Stimulated activated CD8-positive, alpha-beta memory T cell treated with anti-CD3 and anti-CD28 coated beads, Interleukin-7, amount 100 ng/mL, for 48 hours (primary cell): ENCODE measurements around the gene TFPT.

Source experiments
- DNase-seq, 2 donors: peaks; one replicate each; pipeline ENCODE4 v3.0.0-alpha.2; 2020; ENCODE audit warnings: low read depth in 1 of 2; ENCODE audit errors: extremely low read depth in 1 of 2

Gene TFPT

GRCh38 chr19:54115109-54116063, at the start of gene TFPT, which contains the start of gene PRPF31:
TSS of gene TFPT (minus strand) at chr19:54115657. CDS start at chr19:54115269, 388 bp downstream.
TSS of gene PRPF31 (plus strand) at chr19:54115754. CDS start at chr19:54118279, 2,525 bp downstream.
- peak; percentile 89 to 96 for DNase-seq

DNA sequence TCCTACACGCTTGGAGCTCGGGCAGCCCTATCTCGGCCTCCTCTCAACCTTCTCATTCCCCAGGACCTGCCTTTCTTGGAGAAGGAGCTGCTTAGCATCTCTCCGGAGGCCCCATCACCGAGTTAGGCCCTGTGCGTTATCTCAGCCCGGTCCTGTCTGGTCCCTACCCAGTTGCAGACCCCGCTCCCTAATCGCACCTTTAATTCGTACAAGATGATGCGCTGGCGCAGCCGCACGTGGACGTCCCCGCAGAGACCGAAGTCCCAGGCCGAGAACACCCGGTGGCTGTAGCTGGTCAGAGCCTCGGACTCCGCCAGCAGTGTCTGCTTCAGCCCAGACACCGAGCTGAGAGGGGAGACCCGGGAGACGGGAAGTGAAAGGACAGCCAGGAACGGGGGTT, 49.8 kb upstream of the TFPT start:
- no peak for DNase-seq

- DNase-seq, result peak; percentile 37 to 61
Measured at GRCh38 chr19:54164369-54165068, 49.1 kb upstream of the TFPT start.

DNA sequence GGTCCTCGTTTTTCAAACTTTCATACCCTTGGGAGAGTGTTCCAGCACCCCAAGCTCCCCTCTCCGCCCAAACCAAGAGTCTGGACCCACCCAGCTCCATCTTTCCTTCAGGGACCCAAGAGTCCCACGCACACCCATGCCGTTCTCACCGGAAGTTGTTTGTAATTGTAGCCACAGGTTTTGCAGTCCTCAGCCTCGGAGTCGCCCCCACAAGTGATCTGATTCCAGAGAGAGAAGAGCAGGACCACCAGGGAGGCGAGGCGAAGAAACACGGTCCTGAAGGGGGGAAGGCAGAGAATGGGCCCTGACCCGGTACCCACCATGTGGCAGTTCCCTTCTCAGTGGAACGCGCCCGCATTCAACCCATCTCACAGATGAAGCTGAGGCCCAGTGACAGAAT, 47.4 kb upstream of the TFPT start:
- DNase-seq, result no peak

DNA sequence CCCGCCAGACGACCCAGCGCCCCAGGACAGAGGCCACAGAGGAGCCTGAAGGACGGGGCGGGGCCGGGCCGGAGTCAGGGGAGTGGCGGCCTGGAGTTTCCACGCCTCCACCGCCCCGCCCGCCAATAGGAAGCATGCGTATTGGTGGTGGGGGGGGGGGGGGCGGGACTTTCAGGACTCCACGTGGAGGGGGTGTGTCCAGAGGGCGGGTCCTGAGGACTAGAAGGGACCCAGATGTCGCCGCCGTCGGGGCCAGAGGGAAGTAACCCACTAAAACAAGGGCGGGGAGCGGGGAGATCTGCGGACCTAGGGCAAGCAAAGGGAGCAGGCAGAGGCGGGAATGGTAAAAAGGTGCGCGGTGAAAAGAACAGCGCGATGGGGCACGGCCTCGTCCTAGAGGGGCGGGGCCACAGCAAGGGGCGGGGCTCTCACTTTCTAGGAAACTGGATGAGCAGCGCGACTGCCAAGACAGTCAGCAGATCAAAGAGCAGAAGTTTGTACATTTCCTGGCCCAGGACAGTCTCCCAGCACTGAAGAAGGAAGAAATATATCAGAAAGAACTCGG, 46.9 kb upstream of the TFPT start:
- DNase-seq, result peak; percentile 62 to 69

- DNase-seq, result no peak
Measured at GRCh38 chr19:54160854-54161253, 45.4 kb upstream of the TFPT start.

DNA sequence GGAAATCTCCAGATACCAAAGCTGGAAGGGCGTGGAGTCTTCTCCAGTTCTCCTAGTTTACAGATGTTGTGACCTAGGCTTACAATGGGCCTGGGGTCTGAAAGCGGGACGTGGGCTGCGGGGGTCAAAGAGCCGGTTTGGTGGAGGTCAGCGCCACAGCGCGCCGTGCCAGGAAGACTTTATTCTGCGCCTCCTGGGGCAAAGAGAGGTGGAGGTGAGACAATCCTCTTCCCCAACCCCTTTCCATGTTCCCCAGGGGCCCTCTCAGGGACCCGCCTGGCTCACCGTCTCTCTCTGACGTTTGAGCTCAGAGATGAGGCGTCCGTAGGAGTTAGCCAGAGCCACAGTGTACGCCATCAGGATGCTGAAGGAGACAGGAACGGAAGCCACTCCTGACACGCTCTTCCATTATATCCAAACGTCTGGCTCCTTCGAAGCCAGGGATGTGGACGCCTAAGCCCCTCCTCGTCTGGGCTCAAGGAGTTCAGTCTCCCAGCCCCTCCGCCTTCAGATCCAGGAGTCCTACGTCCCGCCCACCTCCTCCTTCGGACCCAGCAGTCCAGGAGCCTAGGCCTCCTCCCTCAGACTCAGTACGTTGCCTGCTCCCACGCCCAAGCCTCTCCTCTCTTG, 44.8 kb upstream of the TFPT start:
- no peak for DNase-seq

DNA sequence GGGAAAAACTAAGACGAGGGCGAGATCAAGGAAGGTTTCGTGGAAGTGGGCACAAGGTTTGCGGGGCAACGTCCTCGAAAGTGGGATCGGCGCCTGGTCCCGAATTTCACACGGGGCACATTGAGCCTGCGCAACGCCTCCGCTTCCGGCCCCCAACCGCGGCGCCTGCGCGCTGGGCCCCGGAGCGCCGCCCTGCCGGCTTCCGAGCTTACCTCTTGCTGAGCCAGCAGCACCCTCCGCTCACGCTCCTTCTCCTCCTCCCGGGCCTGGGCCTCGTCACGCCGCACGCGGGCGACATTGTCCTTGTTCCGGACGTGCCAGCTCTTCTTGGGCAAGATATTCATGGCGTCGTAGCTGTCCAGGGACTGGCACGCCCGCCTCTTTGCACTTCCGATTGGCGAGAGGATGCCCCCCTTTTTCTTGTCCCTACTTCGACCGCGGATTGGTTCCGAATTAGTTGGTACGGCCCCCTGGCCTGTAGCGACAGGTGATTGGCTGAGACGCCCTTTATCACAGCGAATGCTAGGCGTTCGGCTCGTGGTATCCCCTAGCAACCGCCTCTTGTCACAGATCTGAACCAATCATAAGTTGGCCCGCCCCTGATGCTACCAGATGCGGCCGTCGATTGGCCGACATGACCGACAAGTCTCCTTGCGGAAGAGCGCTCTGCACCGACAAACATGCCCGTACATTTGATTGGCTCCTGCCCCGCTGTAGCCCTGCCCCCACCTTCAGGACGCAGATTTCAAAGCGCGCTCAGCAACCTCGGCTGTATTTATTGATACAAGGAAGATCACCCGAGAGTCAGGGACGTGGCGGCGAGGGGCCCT, 44.1 kb upstream of the TFPT start, which contains the start of gene LENG1:
Gene LENG1, minus strand, starts transcription at position 370 of the 830 bp plus-strand sequence. Its CDS starts 26 bp downstream, at position 344.
- DNase-seq, result peak; percentile 91 to 100

- DNase-seq, result no peak
Measured at GRCh38 chr19:54158812-54159351, 43.4 kb upstream of the TFPT start.

DNA sequence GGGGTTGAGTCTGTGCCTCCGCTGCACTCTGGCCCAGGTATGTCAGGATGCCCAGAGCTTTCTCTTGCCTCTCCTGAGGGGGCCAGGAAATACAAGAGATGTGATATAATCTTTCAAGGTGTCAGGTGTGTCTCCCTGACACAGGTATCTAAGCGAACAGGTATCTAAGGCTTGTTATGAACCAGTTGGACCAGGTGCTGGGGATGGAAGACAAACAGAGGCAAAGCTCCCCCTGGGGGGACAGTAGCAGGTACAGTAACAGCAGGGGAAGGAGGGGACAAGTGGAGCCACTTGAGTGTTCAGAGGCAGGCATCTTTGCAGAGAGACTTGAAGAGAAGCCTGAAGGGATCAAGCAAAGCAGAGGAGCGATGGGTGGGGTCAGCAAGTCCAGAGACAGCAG, 41.5 kb upstream of the TFPT start:
- DNase-seq, result no peak

GRCh38 chr19:54156490-54156889, 41.0 kb upstream of the TFPT start:
- DNase-seq, result no peak

- no peak for DNase-seq
Measured at GRCh38 chr19:54155694-54156093, 40.2 kb upstream of the TFPT start.

DNA sequence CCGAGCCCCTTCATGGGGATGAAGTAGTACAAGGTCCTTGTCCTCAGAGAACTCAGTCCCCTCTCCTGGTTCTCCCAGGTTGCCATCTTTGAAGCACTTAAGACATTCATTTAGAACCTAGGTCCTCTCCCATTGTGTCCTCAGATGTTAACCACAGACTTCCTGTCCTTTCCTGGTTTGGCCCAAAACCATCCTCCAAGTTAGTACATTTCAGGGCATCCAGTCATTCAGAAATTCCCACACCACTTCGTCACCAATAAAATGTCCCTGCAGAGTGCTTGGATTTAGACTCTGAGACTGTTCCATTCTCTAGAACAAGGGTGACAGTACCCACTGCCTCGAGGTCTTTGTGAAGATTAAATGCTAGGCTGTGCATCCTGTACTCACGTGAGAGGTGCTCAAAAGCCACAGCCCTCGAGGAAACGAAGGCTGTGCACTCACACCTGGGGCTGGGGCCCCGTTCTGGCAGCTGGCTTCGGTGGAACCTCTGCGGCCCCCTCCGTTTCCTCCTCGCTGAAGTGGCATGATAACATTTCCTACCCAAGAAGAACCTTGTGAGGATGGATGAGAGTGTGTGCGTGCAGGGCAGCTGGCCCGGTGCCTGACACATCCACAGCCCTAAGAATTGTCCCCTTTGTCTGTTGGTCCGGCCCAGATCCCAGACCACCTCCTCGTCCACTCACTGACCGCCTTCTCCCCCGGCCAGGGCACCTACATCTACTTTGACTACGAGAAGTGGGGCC, 39.3 kb upstream of the TFPT start:
- DNase-seq, result no peak

DNA sequence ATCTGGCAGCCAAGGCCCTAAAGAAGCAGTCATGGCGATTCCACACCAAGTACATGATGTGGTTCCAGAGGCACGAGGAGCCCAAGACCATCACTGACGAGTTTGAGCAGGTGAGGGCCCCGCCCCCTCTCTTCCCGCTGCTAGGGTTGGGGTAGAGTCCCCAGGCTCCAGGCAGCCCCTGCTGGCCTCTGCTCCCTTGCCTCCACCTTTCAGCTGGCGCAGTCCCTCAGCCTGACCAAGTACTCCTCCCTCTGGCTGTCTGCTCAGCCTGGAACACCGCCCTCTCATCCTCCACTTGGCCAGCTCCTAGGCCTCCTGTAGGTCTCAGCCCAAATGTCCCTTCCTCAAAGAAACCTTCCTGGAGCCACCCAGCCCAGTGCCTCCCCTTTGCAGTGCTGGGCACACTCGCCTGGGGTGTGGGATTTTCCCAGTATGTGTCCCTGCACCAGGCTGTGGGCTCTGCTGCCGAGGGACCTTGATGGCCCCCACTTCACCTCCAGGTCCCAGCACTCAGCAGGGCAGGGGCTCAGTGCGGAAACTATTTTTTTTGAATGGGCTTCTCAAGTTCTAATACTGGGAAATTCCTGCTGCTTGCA, 38.4 kb upstream of the TFPT start:
- no peak for DNase-seq

- DNase-seq, result no peak
Measured at GRCh38 chr19:54152878-54153524, 37.5 kb upstream of the TFPT start.

DNA sequence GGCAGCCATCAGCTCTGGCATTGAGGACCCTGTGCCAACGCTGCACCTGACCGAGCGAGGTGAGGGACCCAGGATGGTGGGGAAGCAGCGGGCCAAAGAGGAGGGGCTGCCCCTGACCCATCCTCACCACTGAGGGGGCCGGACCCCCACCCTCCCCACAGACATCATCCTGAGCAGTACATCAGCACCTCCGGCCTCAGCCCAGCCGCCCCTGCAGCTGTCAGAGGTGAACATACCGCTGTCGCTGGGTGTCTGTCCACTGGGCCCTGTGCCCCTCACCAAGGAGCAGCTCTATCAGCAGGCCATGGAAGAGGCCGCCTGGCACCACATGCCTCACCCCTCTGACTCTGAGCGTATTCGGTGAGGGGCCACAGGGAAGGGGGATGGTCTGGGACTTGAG, 36.8 kb upstream of the TFPT start:
- DNase-seq, result no peak

DNA sequence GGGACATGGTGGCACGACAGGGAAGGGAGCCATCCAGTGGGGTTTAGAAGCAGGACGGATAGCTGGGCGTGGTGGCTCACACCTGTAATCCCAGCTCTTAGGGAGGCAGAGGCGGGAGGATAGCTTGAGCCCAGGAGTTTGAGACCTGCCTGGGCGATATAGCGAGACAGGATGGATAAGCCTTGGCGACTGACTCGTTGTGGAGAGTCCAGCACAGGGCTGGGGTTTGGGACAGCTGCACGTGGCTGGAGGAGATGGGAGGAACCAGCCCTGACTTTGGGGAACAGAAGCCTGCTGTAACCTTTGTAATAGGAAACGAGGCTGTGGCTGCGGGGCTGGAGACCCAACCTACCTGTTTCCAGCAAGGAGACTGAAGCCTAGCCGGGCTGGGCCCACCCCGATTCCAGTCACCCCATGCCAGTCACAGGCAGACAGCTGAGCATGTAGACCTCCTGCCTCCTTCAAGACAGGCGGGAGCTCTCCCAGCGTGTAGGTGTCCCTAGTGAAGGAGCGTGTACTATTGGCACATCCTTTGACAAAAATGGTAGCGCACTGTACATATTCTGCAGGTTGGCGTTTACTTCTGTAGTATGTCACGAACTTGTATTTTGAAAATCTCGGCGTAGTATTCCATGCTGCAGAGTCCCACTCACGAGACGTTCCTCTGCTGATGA, 36.0 kb upstream of the TFPT start:
- DNase-seq, result no peak
